Brain microvascular endothelial cell (primary cell): ENCODE results near the gene TTC39C.

Experiments
- DNase-seq: peaks from one replicate; pipeline ENCODE4 v3.0.0-alpha.2; 2020
- H3K27ac ChIP-seq: fragments of 250-450 bp; sonication (Bioruptor Pico); 2 replicates; pipeline ENCODE4 v1.5.1; 2020; ENCODE audit warnings: mild to moderate bottlenecking, moderate library complexity
- H3K27me3 ChIP-seq: fragments of 250-450 bp; sonication (Bioruptor Pico); replicated peaks from 2 replicates; pipeline ENCODE4 v1.5.1; 2020; ENCODE audit warnings: mild to moderate bottlenecking
- H3K36me3 ChIP-seq: fragments of 250-450 bp; sonication (Bioruptor Pico); replicated peaks from 2 replicates; pipeline ENCODE4 v1.5.1; 2020; ENCODE audit warnings: mild to moderate bottlenecking
- H3K4me3 ChIP-seq: 2 replicates; pipeline ENCODE4 v1.5.1; 2011; ENCODE audit warnings: low read depth, mild to moderate bottlenecking, control low read depth, low read length, moderate library complexity
- CTCF ChIP-seq: IDR thresholded peaks from 2 replicates; pipeline ENCODE4 v1.5.1; 2011; ENCODE audit warnings: low read depth, mild to moderate bottlenecking, moderate library complexity, low read length, control low read depth, inconsistent platforms; ENCODE audit errors: missing control alignments
- in situ Hi-C: cut with HindIII; loops from 2 replicates; pipeline ENCODE4 v1.10.0; 2017; ENCODE audit warnings: low sequenced_read_pairs, low pct_ligation_motif_present

TTC39C gene

GRCh38 chr18:23998018-23998417 is 16.5 kb upstream of the TTC39C start:
- no peak overlapping the region for H3K27ac ChIP-seq
- DNase-seq: no peak
- no peaks in the 10 kb centered on the region for H3K36me3 ChIP-seq
- H3K27me3 ChIP-seq: no peaks in the 10 kb centered on the region
- no peak for TF ChIP-seq CTCF
- in situ Hi-C loops: no loop called here
- H3K4me3 ChIP-seq: no peak overlapping the region

DNA sequence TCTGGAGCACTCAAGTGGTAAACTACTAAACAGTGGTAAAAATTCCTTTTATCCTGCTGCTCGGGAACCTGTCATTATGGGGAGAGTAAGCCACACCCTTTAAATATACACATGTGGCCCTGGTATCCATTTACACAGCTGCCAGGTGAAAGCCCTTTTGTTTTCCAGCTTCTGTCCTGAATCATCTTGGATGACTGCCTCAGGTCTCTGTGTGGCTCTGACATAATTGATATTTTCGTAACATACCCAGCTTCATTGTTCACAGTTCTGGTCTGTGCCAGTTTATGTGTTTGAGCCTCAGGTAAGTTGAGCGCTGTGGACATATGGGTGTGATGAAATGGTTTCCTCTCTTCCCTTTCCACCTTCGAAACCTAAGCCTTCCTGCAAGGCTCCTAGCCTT is 15.7 kb upstream of the TTC39C start:
- no peak for DNase-seq
- H3K27me3 ChIP-seq: no peaks in the 10 kb centered on the region
- H3K36me3 ChIP-seq: no peaks in the 10 kb centered on the region
- in situ Hi-C loops: no loop called here
- no peak overlapping the region for H3K27ac ChIP-seq
- H3K4me3 ChIP-seq: no peak overlapping the region
- TF ChIP-seq CTCF: no peak

DNA sequence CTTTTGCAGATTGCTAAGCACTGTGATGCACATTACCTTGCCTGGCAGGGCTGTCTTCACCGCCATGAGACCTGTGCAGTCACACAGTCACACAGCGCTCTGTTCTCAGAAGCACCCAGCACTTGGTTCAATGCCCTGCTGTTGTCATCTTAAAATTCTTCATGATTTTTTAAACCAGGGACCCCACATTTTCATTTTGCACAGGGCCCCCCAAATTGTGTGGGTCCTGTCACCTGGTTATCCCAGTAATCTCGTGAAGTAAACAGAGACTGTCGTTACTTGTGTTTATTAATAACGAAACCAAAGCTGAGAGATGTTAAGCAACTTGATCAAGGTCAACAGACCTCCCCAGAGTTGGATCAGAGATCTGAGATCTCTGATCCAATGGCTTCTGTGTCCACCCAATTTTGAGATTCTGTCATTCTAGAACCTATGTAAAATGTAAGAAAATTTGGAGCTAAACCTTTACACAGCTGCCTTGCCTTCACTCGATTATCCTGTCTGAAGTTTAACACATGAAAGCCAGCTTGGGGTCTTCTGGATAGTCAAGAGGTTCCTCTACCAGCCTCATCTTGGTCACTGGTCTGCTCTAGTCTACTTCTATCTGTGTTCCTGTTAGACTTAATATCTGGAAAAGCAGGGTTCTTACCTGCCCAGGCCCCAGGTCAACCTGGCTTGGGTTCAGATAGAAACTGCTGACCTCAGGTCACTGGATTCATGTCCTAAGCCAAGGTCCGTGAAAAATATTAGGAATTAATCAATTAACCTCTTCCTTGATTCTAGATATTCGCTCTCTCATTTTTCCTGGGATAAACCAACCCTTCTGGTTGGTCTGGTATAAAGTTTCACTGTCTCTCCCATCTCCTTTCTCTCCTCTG is 13.7 kb upstream of the TTC39C start:
- Histone ChIP-seq H3K27ac (no peak overlapping the region), H3K27me3 (no peaks in the 10 kb centered on the region), H3K36me3 (no peaks in the 10 kb centered on the region), H3K4me3 (no peak overlapping the region)
- no peak for TF ChIP-seq CTCF
- in situ Hi-C loops: no loop called here
- no peak for DNase-seq

DNA sequence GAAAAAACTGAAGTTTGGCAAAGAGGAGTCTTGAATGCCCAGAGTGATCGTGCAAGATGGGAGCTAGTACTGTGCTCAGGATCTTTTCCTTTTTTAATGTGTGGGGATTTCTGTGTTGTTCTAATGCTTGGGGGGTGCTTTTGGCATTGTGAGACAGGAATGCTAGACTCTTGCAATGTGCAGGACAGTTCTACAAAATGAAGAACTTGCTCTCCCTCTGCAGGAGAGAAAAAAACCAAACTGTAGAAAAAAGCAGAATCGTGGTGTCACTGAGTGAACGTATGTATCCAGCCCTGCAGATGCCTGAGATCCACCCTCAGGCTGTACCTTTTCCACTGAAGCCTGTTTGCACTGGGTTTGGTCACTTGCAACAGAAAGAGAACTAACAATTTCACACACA is 12.1 kb upstream of the TTC39C start:
- DNase-seq: no peak
- in situ Hi-C loops: no loop called here
- Histone ChIP-seq H3K4me3 (no peak overlapping the region), H3K27me3 (no peaks in the 10 kb centered on the region), H3K27ac (no peak overlapping the region), H3K36me3 (no peaks in the 10 kb centered on the region)
- TF ChIP-seq CTCF: peak; percentile 4

GRCh38 chr18:24003288-24003687 is 11.3 kb upstream of the TTC39C start:
- no peak for TF ChIP-seq CTCF
- no peak for DNase-seq
- Histone ChIP-seq H3K36me3 (no peaks in the 10 kb centered on the region), H3K4me3 (no peak overlapping the region), H3K27me3 (no peaks in the 10 kb centered on the region), H3K27ac (no peak overlapping the region)
- in situ Hi-C loops: no loop called here
